OCI-LY1 (cell line): ENCODE results near the gene INTS14.
"Not testable (repeated sequence)": the region's sequence is repeated elsewhere in the genome, so short reads cannot be mapped to it uniquely, and the experiment has no call there.

Source experiments
- H2AFZ ChIP-seq: fragments of 200-600 bp; sonication (generic), shearing (Covaris generic); 2 replicates; pipeline ENCODE4 v1.6.0; 2014; ENCODE audit warnings: antibody characterized with exemption, mild to moderate bottlenecking, low read length
- H3F3A ChIP-seq: fragments of 200-600 bp; sonication (generic), shearing (Covaris generic); 2 replicates; pipeline ENCODE4 v1.6.0; 2014; ENCODE audit warnings: mild to moderate bottlenecking, antibody characterized with exemption, low read length, moderate library complexity; ENCODE audit not compliant: insufficient read depth
- H3K27ac ChIP-seq: fragments of 200-600 bp; sonication (generic); 2 replicates; pipeline ENCODE4 v1.5.1; 2014; ENCODE audit warnings: low read length, mixed run types, mild to moderate bottlenecking, low read depth; ENCODE audit not compliant: poor library complexity, severe bottlenecking
- H3K27me3 ChIP-seq: fragments of 200-600 bp; sonication (generic); 2 replicates; pipeline ENCODE4 v1.6.0; 2014; ENCODE audit warnings: antibody characterized with exemption, mild to moderate bottlenecking, low read length, moderate library complexity; ENCODE audit not compliant: insufficient read depth
- H3K36me3 ChIP-seq: fragments of 200-600 bp; sonication (generic); 2 replicates; pipeline ENCODE4 v1.6.1; 2014; ENCODE audit warnings: mild to moderate bottlenecking, antibody characterized with exemption, low read length, moderate library complexity, mixed read lengths; ENCODE audit not compliant: insufficient read depth
- H3K4me1 ChIP-seq: fragments of 200-600 bp; sonication (generic); 2 replicates; pipeline ENCODE4 v1.5.1; 2014; ENCODE audit warnings: mild to moderate bottlenecking, low read length, moderate library complexity; ENCODE audit not compliant: insufficient read depth, severe bottlenecking
- H3K4me2 ChIP-seq: fragments of 200-600 bp; sonication (generic), shearing (Covaris generic); 2 replicates; pipeline ENCODE4 v1.6.1; 2014; ENCODE audit warnings: low read length
- H3K4me3 ChIP-seq: fragments of 200-600 bp; sonication (generic); 2 replicates; pipeline ENCODE4 v1.5.1; 2014; ENCODE audit warnings: low read length, low read depth, mild to moderate bottlenecking, mixed read lengths; ENCODE audit not compliant: poor library complexity, severe bottlenecking
- H3K79me2 ChIP-seq: fragments of 200-600 bp; shearing (Covaris generic); 2 replicates; pipeline ENCODE4 v1.6.1; 2016; ENCODE audit warnings: mixed run types, low read length, mixed read lengths; ENCODE audit not compliant: insufficient read depth
- H3K9ac ChIP-seq: fragments of 200-600 bp; sonication (generic), shearing (Covaris generic); 2 replicates; pipeline ENCODE4 v1.6.1; 2014; ENCODE audit warnings: mild to moderate bottlenecking, low read length, mixed read lengths
- H3K9me2 ChIP-seq: fragments of 200-600 bp; sonication (generic), shearing (Covaris generic); 2 replicates; pipeline ENCODE4 v1.6.1; 2014; ENCODE audit warnings: low read depth, mild to moderate bottlenecking, low read length, mixed read lengths
- H3K9me3 ChIP-seq: fragments of 200-600 bp; shearing (Covaris generic); 2 replicates; pipeline ENCODE4 v1.6.1; 2014; ENCODE audit warnings: low read length, mixed read lengths
- H4K20me1 ChIP-seq: fragments of 200-600 bp; sonication (generic), shearing (Covaris generic); 2 replicates; pipeline ENCODE4 v1.6.0; 2016; ENCODE audit warnings: mild to moderate bottlenecking, low read length; ENCODE audit not compliant: insufficient read depth
- CTCF ChIP-seq: fragments of 200-600 bp; sonication (generic), shearing (Covaris generic); IDR thresholded peaks from 2 replicates; pipeline ENCODE4 v1.5.1; 2017; ENCODE audit warnings: mild to moderate bottlenecking, antibody characterized with exemption, low read length, moderate library complexity, mixed read lengths
- EZH2 ChIP-seq: fragments of 200-600 bp; sonication (generic), shearing (Covaris generic); IDR thresholded peaks from 2 replicates; pipeline ENCODE4 v1.8.0; 2017; ENCODE audit warnings: borderline replicate concordance, mixed run types, mild to moderate bottlenecking, antibody characterized with exemption, low read length, moderate library complexity, mixed read lengths

The INTS14 gene

DNA sequence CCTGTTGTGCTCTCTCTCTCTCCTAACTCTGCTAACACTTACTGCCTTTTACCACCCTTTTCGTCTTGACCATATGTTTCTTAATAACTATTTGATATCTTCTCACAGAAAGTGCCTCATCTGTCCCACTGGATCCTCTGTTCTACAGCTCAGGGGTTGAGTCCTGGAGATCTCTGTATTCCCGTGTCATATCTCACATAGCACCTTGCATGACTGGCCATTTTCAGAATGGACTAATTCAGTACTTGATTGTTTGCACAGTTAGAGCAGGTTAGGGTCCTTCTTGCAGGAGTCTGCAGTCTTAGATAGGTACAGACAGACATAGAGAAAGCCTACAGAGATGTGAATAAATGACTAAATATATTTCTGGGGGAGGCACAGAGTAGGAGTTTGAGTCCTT lies 59.7 kb downstream of the INTS14 start:
- no peaks in the 10 kb centered on the region for H3K4me1 ChIP-seq
- TF ChIP-seq EZH2 = no peak
- no peak for TF ChIP-seq CTCF
- H3K9me2 ChIP-seq = no peaks in the 10 kb centered on the region
- H3K36me3 ChIP-seq = peaks cover 38% of the 10 kb centered on the region; the same call in 1 of the 2 replicates
- no peaks in the 10 kb centered on the region for H3K27me3 ChIP-seq
- H3K9me3 ChIP-seq = no peaks in the 10 kb centered on the region
- H3K9ac ChIP-seq = no peak overlapping the region
- no peaks in the 10 kb centered on the region for H3F3A ChIP-seq
- H2AFZ ChIP-seq = no peak overlapping the region
- H3K27ac ChIP-seq = no peak overlapping the region
- no peak overlapping the region for H3K4me2 ChIP-seq
- no peak overlapping the region for H3K4me3 ChIP-seq
- H3K79me2 ChIP-seq = peaks cover 36% of the 10 kb centered on the region
- H4K20me1 ChIP-seq = no peaks in the 10 kb centered on the region

DNA sequence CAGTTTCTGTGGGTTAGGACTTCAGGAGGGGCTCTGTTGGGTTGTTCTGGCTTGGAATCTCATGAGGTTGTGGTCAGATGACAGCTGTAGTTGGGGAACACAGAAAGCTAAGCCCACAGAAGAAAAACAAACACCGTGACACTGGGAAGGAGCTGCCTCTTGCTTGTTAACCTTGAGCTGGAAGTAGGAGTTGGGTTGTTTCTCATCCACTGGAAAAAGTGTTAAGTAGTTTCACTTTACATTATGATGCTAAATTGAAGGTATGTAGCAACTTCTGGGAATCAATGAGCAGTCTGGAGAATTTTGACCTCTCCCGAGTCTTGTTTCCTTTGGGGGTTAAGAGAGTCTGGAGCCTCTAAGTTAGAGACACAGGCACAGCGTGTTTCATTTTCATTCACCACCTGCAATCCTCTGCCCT lies 60.2 kb downstream of the INTS14 start:
- Histone ChIP-seq H3K9ac (no peak overlapping the region), H3K4me3 (no peak overlapping the region), H3K79me2 (peaks cover 41% of the 10 kb centered on the region), H3K9me2 (no peaks in the 10 kb centered on the region), H3K36me3 (peaks cover 33% of the 10 kb centered on the region; the same call in 1 of the 2 replicates), H3K27ac (no peak overlapping the region), H2AFZ (no peak overlapping the region), H3K4me2 (no peak overlapping the region), H3K27me3 (no peaks in the 10 kb centered on the region), H4K20me1 (no peaks in the 10 kb centered on the region), H3F3A (no peaks in the 10 kb centered on the region), H3K9me3 (no peaks in the 10 kb centered on the region), H3K4me1 (no peaks in the 10 kb centered on the region)
- TF ChIP-seq CTCF (no peak), EZH2 (no peak)

DNA sequence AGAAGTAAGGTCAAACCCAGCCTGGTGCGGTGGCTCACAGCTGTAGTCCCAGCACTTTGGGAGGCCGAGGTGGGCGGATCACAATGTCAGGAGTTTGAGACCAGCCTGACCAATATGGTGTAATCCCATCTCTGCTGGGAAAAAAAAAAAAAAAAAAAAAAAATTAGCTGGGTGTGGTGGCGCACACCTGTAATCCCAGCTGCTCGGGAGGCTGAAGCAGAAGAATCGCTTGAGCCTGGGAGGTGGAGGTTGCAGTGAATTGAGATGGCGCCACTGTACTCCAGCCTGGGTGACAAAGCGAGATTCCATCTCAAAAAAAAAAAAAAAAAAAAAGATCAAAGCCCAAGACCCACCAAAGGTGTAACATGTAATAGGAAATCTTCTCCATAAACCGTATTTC lies 61.6 kb downstream of the INTS14 start:
- not testable (repeated sequence) for H3K9me2 ChIP-seq, H3F3A ChIP-seq, H3K27ac ChIP-seq, H2AFZ ChIP-seq, H4K20me1 ChIP-seq, H3K27me3 ChIP-seq, H3K9me3 ChIP-seq, H3K4me2 ChIP-seq, H3K4me3 ChIP-seq, H3K4me1 ChIP-seq, H3K9ac ChIP-seq
- Histone ChIP-seq H3K79me2 (peaks cover 53% of the 10 kb centered on the region), H3K36me3 (peaks cover 20% of the 10 kb centered on the region; the same call in 1 of the 2 replicates)

DNA sequence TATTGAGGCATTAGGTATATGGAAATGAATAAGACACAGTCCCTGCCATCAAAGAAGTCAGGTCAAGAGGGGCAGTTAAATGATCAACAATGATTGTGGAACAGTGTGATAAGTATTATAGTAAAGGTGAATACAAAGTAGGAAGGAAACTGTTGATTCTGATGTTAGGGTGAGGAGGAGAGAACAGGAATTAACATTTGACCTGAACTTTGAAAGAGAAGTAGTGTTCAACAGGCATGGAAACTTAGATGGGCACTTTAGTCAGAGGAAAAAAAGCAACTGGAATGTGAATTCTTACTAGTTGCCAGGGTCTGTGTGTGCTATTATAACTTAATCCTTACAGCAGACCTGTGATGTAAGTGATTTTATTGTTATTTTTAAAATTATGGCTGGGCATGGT lies 63.1 kb downstream of the INTS14 start:
- Histone ChIP-seq H3K9me2 (no peaks in the 10 kb centered on the region), H2AFZ (no peak overlapping the region), H3K4me2 (no peak overlapping the region), H3K27me3 (no peaks in the 10 kb centered on the region), H4K20me1 (no peaks in the 10 kb centered on the region), H3K27ac (no peak overlapping the region), H3K9ac (no peak overlapping the region), H3K36me3 (peaks cover 10% of the 10 kb centered on the region; the same call in 1 of the 2 replicates), H3K4me3 (no peak overlapping the region), H3K79me2 (peaks cover 67% of the 10 kb centered on the region), H3K9me3 (no peaks in the 10 kb centered on the region), H3F3A (no peaks in the 10 kb centered on the region), H3K4me1 (no peaks in the 10 kb centered on the region)
- TF ChIP-seq CTCF = no peak
